Measurements from ENCODE around the gene MOV10L1.

Gene MOV10L1

DNA sequence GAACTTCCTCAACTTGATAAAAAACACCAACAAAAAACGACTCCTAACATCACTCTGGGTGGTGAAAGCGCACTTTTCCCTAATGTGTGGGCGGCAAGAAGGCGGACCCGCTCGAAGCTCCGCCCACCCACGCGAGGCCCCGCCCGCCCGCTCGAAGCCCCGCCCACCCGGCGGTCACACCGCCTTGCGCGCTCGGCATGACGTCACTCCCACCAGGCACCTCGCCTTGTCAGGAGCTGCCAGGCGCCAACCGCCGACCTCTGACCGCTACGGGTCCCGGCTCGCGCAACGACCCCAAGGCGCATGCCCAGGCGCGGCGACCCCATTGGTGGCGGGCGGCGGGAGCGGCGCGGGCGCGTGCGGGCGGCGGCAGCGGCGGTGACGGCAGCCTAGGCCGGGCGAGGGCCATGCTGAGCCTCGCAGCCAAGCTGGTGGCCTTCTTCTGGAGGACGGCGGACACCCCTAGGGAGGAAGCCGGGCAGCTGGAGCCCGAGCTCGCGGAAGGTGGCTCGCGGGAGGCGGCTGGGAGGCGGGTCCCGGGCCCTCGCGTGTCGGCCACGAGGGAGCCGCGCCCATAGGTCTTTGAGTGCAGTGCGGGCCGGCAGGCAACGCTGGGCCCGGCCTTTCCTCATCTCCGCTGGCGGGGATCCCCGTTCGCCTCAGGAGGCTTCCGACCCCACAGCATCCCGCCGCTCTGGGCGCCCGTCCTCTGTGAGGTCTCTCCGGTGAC, at the start of gene MOV10L1:
Gene MOV10L1, plus strand, starts transcription at position 325 of the 730 bp plus-strand sequence. Its CDS starts 83 bp downstream, at position 408.
- no peak within 1 kb of the TSS for H3K27ac ChIP-seq
- no peak for DNase-seq (ENCODE audit: low read depth, low spot score)

DNA sequence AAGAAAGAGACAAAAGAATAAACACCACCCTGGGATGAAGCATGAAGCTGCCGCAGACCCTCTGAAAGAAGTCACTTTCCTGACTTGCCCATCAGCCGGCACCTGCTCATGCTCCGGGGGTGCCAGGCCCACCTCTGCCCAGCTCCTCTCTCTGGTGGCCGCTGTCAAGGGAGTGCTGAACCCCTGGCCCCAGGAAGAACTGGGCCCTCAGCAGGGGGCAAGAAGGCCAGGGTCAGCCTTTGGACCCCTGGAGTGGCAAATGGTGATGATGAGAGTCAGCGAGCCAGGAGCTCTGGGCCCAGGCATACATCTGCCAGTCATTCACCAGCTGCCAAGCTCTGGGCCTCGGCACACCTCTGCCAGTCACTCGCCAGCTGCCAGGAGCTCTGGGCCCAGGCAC, 49.1 kb upstream of the MOV10L1 start:
- DNase-seq (ENCODE audit: low read depth, low spot score), result no peak
- no peak overlapping the region for H3K27ac ChIP-seq

- no peak for DNase-seq (ENCODE audit: low read depth, low spot score)
- no peak overlapping the region for H3K27ac ChIP-seq
Measured at GRCh38 chr22:50041361-50042065, 48.3 kb upstream of the MOV10L1 start.

DNA sequence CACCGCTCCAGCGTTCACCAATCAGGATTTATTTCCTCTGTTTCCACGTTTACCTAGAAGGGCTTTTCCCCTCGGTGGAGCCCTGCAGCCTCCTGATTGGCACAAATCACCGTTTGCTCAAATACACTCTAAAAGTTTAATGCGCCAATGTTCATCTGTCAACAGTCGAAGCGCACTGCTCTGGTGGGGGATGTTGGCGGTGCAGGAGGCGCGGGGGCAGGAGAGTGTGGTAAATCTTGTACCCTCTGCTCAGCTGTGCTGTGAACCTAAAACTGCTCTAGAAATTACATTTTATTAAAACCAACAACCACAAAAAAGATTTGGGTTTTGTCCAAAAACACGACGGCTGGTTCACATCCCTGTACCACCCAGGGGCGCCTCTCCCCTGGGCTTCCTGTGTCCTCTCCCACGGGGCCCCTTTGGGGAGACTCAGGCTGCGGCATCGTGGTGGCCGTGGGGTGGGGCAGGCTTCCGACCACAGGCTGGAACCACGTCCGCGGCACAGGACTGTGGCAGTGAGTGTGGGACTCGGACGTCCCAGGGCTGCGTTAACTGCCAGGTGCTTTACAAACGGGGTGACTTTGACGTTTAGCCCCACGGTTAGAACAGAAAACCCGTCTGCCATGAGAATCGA, 45.2 kb upstream of the MOV10L1 start:
- no peak for DNase-seq (ENCODE audit: low read depth, low spot score)
- H3K27ac ChIP-seq, result no peak overlapping the region

DNA sequence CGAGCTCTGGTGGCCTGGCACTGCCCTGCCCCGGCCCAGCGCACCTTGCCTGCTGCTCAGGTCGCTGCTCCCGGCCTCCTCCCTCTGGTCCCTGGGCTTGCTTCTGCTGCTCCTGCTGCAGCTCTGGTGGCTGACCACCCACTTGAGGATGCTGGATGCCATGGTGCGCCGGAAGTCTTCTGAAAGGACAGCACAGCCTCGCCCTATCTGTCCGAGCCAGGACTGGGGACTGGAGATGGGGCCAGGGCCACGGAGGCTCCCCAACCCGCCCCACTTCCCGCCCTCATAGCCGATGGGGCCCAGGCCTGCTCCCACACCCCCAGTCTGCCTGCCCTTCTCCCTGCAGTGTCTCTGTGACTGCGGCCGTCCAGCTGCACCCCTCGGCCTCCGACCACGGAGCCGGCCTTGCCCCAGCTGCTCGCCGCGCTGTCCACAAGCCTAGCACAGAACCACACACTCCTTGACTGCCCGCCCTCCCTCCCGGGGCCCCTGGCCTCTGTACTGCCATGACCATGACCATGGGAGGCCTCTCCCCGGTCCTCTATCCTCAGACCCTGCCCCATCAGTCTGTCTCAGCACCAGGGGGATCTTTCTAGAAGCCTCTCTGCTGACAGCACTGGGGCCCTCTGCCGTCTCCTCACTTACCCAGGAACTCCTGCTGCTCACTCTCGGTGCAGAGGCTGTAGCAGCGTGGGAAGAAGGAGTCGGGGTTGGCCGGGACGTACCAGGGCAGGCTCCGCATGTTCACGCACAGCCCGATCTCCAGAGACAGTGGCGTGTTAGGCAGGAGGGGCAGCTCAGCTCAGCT, 44.4 kb upstream of the MOV10L1 start:
- DNase-seq (ENCODE audit: low read depth, low spot score), result no peak
- no peak overlapping the region for H3K27ac ChIP-seq

DNA sequence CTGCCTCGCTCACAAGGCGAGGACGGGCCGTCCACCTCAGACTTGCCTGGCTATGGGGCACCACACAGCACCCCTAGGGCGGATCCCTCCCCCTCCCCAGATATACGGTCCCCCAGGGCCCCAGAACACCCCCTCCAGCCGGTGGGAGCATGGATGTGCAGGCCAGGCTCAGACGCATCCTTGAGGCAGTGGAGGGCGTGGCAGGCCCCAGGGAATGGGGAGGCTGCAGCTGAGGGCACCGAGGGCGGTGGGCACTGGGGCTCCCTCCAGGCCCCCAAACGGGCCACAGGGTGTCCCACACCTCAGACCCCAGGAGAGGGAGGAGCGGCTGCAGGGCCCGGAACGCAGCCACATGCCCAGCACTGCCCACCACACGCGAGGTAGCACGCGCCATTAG, 43.8 kb upstream of the MOV10L1 start:
- no peak overlapping the region for H3K27ac ChIP-seq
- DNase-seq (ENCODE audit: low read depth, low spot score), result no peak

- DNase-seq (ENCODE audit: low read depth, low spot score), result no peak
- H3K27ac ChIP-seq, result no peak overlapping the region
Measured at GRCh38 chr22:50046481-50047245, 43.1 kb upstream of the MOV10L1 start.

- no peak overlapping the region for H3K27ac ChIP-seq
- no peak for DNase-seq (ENCODE audit: low read depth, low spot score)
Measured at GRCh38 chr22:50047346-50047745, 42.5 kb upstream of the MOV10L1 start.

DNA sequence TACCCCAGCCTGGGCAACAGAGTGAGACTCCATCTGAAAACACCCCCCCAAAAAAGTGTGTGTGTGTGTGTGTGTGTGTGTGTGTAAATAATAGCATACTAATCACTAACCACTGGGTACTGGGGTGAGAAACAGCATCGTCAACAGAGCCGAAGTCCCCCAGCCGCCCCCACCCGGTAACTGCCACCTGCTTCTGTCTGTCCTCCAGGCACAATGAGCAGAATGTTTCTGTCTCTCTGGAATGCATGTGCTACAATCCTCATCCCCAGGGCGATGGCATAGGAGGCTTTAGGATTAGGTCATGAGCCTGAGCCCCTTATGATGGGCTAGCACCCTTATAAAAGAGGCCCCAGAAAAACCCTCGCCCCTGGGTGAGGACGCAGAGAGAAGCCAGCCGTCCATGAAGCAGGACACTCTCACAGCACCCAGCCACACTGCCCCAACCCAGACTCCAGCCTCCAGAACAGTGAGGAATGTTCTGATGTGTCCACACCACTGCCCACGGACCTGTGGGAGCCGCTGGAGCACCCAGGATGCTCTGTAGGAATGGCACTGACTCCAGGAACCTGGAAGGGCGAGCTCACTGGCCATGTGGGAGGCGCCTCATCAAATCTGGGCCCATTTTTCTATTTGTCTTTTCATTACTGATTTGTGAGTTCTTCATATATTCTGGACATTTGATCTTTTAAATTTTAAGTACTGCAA, 41.6 kb upstream of the MOV10L1 start:
- H3K27ac ChIP-seq, result no peak overlapping the region
- DNase-seq (ENCODE audit: low read depth, low spot score), result no peak

DNA sequence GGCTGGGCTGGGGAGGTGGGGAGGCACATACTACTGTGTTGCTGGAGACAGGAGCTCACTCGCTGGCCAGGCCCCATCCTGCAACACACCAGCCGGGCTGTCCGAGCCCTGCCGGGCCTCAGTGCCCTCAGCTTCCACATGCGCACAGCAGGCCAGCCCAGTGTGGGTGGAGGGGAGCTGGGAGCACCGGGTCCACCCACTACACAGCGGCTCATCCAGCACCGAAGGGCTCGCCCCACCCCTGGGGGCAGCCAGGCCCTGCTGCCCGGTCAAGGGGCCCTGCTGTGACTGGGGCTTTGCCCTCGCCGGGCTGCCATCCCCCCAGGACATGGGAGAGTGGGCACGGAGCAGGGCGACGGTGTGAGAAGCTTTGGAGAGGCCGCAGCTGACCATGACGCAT, 41.0 kb upstream of the MOV10L1 start:
- H3K27ac ChIP-seq, result no peak overlapping the region
- no peak for DNase-seq (ENCODE audit: low read depth, low spot score)

GRCh38 chr22:50049299-50050195, 40.3 kb upstream of the MOV10L1 start:
- H3K27ac ChIP-seq, result no peak overlapping the region
- DNase-seq (ENCODE audit: low read depth, low spot score), result no peak

GRCh38 chr22:50051930-50052329, 37.9 kb upstream of the MOV10L1 start:
- no peak overlapping the region for H3K27ac ChIP-seq
- DNase-seq (ENCODE audit: low read depth, low spot score), result no peak

GRCh38 chr22:50053861-50054260, 35.9 kb upstream of the MOV10L1 start:
- DNase-seq (ENCODE audit: low read depth, low spot score), result no peak
- no peak overlapping the region for H3K27ac ChIP-seq

GRCh38 chr22:50056214-50056972, 33.4 kb upstream of the MOV10L1 start:
- DNase-seq (ENCODE audit: low read depth, low spot score), result no peak

GRCh38 chr22:50057278-50058060, 32.3 kb upstream of the MOV10L1 start:
- no peak for DNase-seq (ENCODE audit: low read depth, low spot score)
- no peak overlapping the region for H3K27ac ChIP-seq

More at GRCh38 chr22:50056214-50056972, 33.4 kb upstream of the MOV10L1 start:
- no peak overlapping the region for H3K27ac ChIP-seq

- H3K27ac ChIP-seq, result no peak within 1 kb of the TSS
Measured at GRCh38 chr22:50058061-50058905, 31.5 kb upstream of the MOV10L1 start, which contains the start of gene TTLL8. TSS of gene TTLL8 (minus strand) at chr22:50058298.

More at GRCh38 chr22:50058061-50058905, 31.5 kb upstream of the MOV10L1 start, which contains the start of gene TTLL8:
- no peak for DNase-seq (ENCODE audit: low read depth, low spot score)
